ENCODE data around the gene JDP2. TPM values are rescaled to one million over a fixed set of nuclear protein-coding genes. Genes with fewer than 3 reads are reported as not detected.

JDP2 gene
- polyA plus RNA-seq, 1 of the 3 experiments (the other 2 are of a cell fraction) = 22.3 TPM

GRCh38 chr14:75457648-75458165 is 29.9 kb downstream of the JDP2 start:
- Histone ChIP-seq H3K9me2 (no peaks in the 10 kb centered on the region), H3K4me2 (no peak overlapping the region), H4K20me1 (ENCODE audit: insufficient read depth) (peaks cover 85% of the 10 kb centered on the region), H3K4me3 (ENCODE audit: low read depth in 2 of 2, low read length in 1 of 2) (no peak overlapping the region), H3F3A (replicated peaks; ENCODE audit: insufficient read depth) (no peaks in the 10 kb centered on the region), H3K9me3 (no peaks in the 10 kb centered on the region), H3K9ac (no peak overlapping the region), H3K4me1 (ENCODE audit: control insufficient read depth in 1 of 2, insufficient read depth in 2 of 2, low read depth in 1 of 2, low read length in 1 of 2) (peaks cover 9 to 41% of the 10 kb centered on the region in 2 experiments; a peak in 2 of 4 replicates), H3K79me2 (ENCODE audit: insufficient read depth) (peaks cover 16% of the 10 kb centered on the region; the same call in 1 of the 2 replicates), H3K27me3 (ENCODE audit: insufficient read depth) (no peaks in the 10 kb centered on the region), H3K27ac (ENCODE audit: low read depth in 2 of 2, low read length in 1 of 2) (no peak overlapping the region), H3K36me3 (replicated peaks in 1 of 2; ENCODE audit: control insufficient read depth in 1 of 2, insufficient read depth in 2 of 2, low read length in 1 of 2) (peaks cover 6 to 10% of the 10 kb centered on the region in 2 experiments), H2AFZ (ENCODE audit: low read depth) (no peak overlapping the region)
- TF ChIP-seq JUND (IDR thresholded peaks at IDR 0.05) = no peak
- no peak for TF ChIP-seq FOXM1 (IDR thresholded peaks at IDR 0.05; ENCODE audit: low read depth)
- TF ChIP-seq TCF12 (IDR thresholded peaks at IDR 0.05) = no peak
- no peak for TF ChIP-seq CTCF (IDR thresholded peaks at IDR 0.05)
- TF ChIP-seq MEF2A (IDR thresholded peaks at IDR 0.05; ENCODE audit: borderline replicate concordance, low read depth) = no peak
- no peak for TF ChIP-seq SIN3A (IDR thresholded peaks at IDR 0.05; ENCODE audit: borderline replicate concordance, low read depth, low read length)
- TF ChIP-seq MAX (IDR thresholded peaks at IDR 0.05; ENCODE audit: low read depth) = no peak
- no peak for TF ChIP-seq SMC3 (IDR thresholded peaks at IDR 0.05; ENCODE audit: low read depth, low read length)
- no peak for TF ChIP-seq YY1 (IDR thresholded peaks at IDR 0.05; ENCODE audit: low read depth)
- TF ChIP-seq USF2 (IDR thresholded peaks at IDR 0.05; ENCODE audit: borderline replicate concordance, low read depth, low read length) = no peak
- no peak for TF ChIP-seq IRF3 (IDR thresholded peaks at IDR 0.05; ENCODE audit: low read depth, low read length)
- no peak for TF ChIP-seq RXRA (IDR thresholded peaks at IDR 0.05; ENCODE audit: borderline replicate concordance, low read depth)
- TF ChIP-seq ZBTB33 (IDR thresholded peaks at IDR 0.05; ENCODE audit: borderline replicate concordance, low read depth) = no peak
- no peak for TF ChIP-seq NFIC (IDR thresholded peaks at IDR 0.05; ENCODE audit: borderline replicate concordance)
- no peak for TF ChIP-seq FOXJ3 (CRISPR knock-in tag; IDR thresholded peaks at IDR 0.05)
- no peak for TF ChIP-seq EP300 (IDR thresholded peaks at IDR 0.05; ENCODE audit: borderline replicate concordance in 1 of 2, low read depth in 1 of 2, low read length in 1 of 2)
- no peak for TF ChIP-seq USF1 (IDR thresholded peaks at IDR 0.05; ENCODE audit: borderline replicate concordance, low read depth)
- TF ChIP-seq RFX5 (IDR thresholded peaks at IDR 0.05; ENCODE audit: low read length) = no peak
- TF ChIP-seq RAD21 (IDR thresholded peaks at IDR 0.05; ENCODE audit: low read length) = no peak
- TF ChIP-seq TEAD4 (IDR thresholded peaks at IDR 0.05; ENCODE audit: borderline replicate concordance, insufficient read depth) = no peak
- ChIA-PET CTCF (interaction anchor here (1.3 to 1.5 kb wide), 3 partner anchors 31 to 150 kb away, joined by 3 to 5 read pairs (median 4); no protein-coding TSS in a partner anchor), POLR2A (no interaction called here)
- WGBS (ENCODE audit: low lambda C conversion rate) = 89% methylated on average over 10 of the region's 10 CpGs
- no peak for DNase-seq

All from SK-N-SH (cell line).